Activated naive CD4-positive, alpha-beta T cell treated with Interleukin-2 at 50 U/mL for 16 hours (primary cell): ENCODE results near the gene LCN9.
"Not testable (repeated sequence)": the region's sequence is repeated elsewhere in the genome, so short reads cannot be mapped to it uniquely, and the experiment has no call there.

ENCODE experiments used
- DNase-seq: peaks from one replicate; pipeline ENCODE4 v3.0.0-alpha.2; 2020

Gene LCN9

GRCh38 chr9:135648494-135649410 is 14.4 kb upstream of the LCN9 start:
- no peak for DNase-seq

GRCh38 chr9:135649508-135649907 is 13.6 kb upstream of the LCN9 start:
- no peak for DNase-seq

DNA sequence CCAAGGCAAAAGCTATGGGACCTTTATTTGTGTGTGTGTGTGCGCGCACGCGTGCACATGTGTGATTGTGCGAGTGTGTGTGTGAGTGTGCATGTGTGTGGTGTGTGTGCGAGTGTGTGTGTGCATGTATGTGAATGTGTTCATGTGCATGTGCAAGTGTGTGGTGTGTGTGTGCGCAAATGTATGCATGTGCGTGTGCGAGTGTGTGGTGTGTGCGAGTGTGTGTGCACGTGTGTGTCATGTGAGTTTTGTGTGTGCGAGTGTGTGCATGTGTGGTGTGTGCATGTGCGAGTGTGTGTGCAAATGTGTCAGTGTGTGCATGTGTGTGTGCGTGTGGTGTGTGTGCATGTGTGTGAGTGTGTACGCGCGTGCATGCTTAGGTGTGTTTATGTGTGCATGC is 12.7 kb upstream of the LCN9 start:
- no peak for DNase-seq

DNA sequence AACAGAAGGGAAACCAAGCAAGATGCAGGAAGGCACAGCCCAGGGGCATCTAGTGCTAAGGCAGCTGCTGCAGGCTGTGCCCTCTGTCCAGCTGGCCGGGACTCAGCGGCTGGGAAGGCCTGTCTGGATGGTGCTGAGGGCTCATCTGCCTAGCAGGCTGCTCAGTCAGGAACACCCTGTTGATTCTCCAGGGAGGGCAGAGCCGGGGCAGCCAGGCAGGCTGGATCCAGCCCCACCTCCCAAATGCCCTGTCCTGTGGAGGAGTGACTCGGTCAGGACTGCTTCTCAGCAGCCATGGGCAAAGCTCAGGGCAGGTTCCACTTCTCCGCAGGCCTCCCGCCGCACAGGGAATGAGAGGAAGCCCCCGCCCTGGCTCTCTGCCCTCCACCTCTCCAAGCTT is 7.8 kb upstream of the LCN9 start:
- no peak for DNase-seq

- DNase-seq, result no peak
Observed at GRCh38 chr9:135657416-135657815, 5.7 kb upstream of the LCN9 start.

GRCh38 chr9:135659252-135659651 is 3.9 kb upstream of the LCN9 start:
- DNase-seq, result no peak

DNA sequence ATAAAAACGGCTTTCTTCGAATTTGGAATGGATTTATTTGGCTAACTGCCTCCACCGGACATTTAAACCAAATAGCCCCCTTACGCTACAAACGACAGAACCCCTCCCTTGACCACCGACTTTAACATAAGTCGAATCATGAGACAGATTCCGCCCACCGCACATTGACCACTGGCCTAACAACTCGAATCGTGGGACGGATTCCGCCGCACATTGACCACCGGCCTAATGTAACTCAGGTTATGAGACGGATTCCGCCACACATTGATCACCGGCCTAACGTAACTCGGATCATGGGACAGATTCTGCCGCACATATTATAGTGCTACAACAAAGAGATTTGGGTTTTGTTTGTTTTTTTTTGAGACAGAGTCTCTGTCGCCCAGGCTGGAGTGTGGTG is 2.7 kb upstream of the LCN9 start:
- DNase-seq, result no peak

GRCh38 chr9:135661816-135662560 is 1.1 kb upstream of the LCN9 start:
- no peak for DNase-seq

GRCh38 chr9:135663451-135663770 is 302 bp downstream of the LCN9 start:
- DNase-seq, result no peak

- no peak for DNase-seq
Observed at GRCh38 chr9:135663857-135664256, 748 bp downstream of the LCN9 start.

DNA sequence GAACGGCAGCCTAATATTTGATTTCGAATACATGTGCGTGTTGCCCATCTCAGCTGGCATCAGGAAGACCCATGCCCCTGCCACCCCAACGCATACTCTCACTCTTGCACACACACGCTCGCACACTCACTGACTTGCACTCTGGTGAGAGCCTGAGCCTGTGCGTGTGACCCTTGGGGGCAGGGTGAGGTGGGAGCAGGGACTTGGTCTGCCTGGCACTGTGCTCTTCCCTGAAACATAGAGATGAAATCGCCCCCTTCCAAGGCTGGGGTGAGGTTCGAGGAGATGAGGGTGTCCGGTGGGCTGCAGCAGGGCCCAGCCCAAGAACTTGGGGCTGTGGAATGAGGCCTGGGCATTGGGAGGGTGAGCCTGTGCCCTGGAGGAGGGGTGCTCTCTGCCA is 1.2 kb downstream of the LCN9 start:
- DNase-seq, result no peak

DNA sequence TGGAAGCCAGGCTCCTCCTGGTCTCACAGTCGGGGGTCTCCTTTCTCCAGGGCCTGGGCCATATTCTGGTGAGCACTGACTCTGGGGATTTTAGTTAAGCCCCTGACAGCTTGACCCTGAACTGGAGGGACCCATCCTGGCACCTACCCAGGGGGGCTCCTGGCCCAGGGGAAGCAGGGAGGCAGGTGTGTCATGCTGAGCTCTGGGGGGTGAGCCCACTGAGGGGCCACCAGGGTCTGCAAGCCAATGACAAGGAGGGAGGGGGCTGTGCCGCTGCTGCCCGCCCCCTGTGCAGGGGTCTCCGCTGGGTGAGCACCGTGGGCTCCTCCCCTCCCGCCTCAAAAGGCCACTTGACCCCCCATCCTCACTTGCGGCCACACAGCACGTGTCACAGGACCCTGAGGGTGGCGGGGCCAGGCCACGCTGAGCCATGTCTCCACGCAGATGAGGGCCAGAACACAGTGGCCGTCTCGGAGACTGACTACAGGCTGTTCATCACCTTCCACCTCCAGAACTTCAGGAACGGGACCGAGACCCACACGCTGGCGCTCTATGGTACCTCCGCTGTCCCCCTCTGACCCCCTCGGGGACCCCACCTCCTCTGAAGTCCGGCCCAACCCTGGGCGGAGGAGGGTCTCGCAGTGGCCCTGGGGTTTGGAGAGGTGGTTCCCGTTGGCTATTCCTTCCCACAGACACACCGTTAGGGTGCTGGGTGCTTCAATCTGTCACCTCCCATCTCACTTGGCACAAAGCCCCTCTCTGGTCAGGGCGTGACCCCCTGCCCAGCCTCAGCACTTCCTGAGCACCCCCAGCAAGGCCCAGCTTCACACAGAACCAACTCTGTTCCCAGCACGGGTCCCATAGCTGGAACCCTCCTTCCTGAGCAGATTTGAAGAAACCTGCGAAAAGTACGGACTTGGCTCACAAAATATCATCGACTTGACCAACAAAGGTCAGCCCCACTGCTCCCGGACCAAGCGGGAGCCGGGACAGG is 2.0 kb downstream of the LCN9 start:
- no peak for DNase-seq

- DNase-seq, result no peak
Observed at GRCh38 chr9:135665795-135666189, 2.7 kb downstream of the LCN9 start.

- DNase-seq, result no peak
Observed at GRCh38 chr9:135666534-135667462, 3.7 kb downstream of the LCN9 start.

GRCh38 chr9:135667463-135668001 is 4.4 kb downstream of the LCN9 start:
- no peak for DNase-seq

DNA sequence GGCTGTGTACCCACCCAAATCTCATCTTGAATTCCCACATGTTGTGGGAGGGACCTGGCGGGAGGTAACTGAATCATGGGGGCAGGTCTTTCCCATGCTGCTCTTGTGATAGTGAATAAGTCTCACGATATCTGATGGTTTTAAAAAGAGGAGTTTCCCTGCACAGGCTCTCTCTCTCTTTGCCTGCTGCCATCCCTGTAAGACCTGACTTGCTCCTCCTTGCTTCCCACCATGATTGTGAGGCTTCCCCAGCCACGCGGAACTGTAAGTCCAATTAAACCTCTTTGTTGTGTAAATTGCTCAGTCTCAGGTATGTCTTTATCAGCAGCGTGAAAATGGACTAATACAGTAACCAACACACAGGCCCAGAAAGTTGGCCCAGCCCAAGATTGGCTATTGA is 5.9 kb downstream of the LCN9 start:
- not testable (repeated sequence) for DNase-seq

DNA sequence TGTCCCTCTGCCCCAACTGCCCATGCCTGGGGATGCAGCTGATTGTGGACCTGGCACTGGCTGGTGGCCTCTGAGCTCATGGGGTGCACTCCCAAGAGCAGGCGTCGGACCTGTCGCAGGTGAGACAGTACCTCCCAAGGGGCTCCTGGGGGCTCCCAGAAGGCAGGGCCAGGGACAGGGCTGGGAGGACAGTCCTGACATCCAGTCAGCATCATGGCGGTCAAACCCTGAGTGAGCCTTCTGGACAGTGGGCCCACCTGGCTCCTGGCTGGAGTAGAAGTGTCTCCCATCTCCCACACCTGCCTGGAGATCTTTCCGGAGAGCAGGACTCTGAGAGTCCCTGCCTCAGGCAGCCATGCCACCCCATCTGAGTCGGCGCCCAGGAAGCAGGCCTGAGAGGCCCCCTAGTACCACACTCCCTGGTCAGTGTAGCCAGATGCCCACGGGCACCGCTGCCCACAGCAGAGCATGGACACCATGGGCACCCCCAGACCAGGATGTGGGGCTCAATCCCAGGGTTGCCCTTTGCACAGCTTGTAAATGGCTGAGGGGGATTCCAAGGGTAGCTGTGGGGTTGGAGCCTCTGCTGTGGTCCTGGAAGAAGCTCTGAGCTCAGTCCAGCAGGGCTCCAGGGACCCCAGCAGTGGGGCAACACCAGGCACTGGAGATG is 6.6 kb downstream of the LCN9 start:
- no peak for DNase-seq

DNA sequence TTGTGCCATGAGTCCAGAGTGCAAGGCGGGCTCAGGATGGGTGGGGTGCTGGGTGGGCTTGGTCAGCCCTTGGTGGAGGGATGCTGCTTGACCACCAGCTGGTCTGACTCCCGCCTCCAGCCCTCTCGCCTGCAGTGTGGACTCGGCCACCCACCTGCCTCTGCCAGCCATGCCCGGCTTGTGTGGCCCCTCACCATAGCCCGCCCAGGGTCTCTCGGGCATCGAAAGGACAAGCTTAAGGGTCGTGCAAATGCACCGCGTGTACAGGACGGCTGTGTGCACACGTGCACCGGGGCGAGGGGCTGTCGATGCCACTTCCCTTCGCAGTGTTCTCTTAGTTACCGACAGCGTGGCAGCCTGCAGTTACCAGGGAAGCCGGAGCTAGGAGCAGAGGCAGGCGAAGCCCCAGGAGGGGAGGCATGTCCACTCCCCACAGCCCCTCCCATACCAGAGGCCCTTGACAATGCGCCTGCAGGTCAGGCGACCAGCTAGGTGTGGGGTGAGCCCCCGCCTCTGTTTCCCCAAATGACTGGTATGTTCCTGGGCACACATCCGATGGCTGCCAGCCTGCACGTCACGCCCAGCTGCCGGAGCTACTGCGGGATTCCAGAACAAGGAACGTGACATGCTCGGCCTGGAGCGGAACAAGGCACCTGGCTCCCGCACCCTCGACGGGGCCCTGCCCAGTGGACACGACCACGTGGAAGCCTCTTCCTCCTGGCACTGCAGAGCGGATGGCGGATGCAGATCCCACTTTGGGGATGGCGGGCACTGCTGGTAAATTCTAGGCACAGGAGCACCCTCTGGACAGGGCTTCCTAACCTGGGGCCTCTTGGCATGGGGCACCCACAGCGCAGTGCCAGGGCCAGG is 7.8 kb downstream of the LCN9 start:
- DNase-seq, result no peak

GRCh38 chr9:135671591-135672041 is 8.5 kb downstream of the LCN9 start:
- no peak for DNase-seq

DNA sequence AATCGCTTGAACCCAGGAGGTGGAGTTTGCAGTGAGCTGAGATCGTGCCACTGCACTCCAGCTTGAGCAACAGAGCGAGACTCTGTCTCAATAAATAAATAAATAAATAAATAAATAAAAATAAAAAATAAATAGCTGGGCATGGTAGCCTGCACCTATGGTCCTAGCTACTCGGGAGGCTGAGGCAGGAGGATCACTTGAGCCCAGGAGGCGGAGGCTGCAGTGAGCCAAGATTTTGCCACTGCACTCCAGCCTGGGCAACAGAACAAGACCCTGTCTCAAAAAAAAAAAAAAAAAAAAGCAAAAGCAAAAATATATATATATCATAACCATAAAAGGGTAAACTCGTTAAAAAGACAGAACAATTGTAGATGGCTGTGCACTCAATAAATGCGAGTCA is 9.7 kb downstream of the LCN9 start:
- not testable (repeated sequence) for DNase-seq
